Osteoblast (primary cell): ENCODE data around the gene ARHGEF7. TPM values are rescaled to one million over a fixed set of nuclear protein-coding genes. Genes with fewer than 3 reads are reported as not detected.

ENCODE experiments used
- DNase-seq: peaks from one replicate; pipeline ENCODE4 v3.0.0; 2011; ENCODE audit warnings: low spot score, mixed read lengths; ENCODE audit not compliant: insufficient read length; ENCODE audit errors: missing footprints
- H2AFZ ChIP-seq: 2 replicates; pipeline ENCODE4 v1.6.0; 2011; ENCODE audit warnings: mild to moderate bottlenecking, low read length
- H3K27ac ChIP-seq: 2 replicates; pipeline ENCODE4 v1.5.1; 2011; ENCODE audit warnings: mild to moderate bottlenecking, low read depth, low read length, moderate library complexity
- H3K27me3 ChIP-seq: 2 replicates; pipeline ENCODE4 v1.6.0; 2012; ENCODE audit warnings: mild to moderate bottlenecking, control low read depth, inconsistent platforms, low read length, moderate library complexity; ENCODE audit not compliant: insufficient read depth
- H3K36me3 ChIP-seq: 2 replicates; pipeline ENCODE4 v1.5.1; 2011; ENCODE audit warnings: mild to moderate bottlenecking, low read length, control low read depth, moderate library complexity; ENCODE audit not compliant: insufficient read depth
- H3K4me1 ChIP-seq: 2 replicates; pipeline ENCODE4 v1.5.1; 2011; ENCODE audit warnings: mild to moderate bottlenecking, low read length, control low read depth, moderate library complexity; ENCODE audit not compliant: insufficient read depth
- H3K4me2 ChIP-seq: 2 replicates; pipeline ENCODE4 v1.6.0; 2011; ENCODE audit warnings: mild to moderate bottlenecking, low read length; ENCODE audit not compliant: insufficient read depth
- H3K4me3 ChIP-seq: fragments of 200-600 bp; sonication (generic); 3 replicates; pipeline ENCODE4 v1.5.1; 2012; ENCODE audit warnings: mild to moderate bottlenecking, low read length, inconsistent platforms; ENCODE audit not compliant: insufficient read depth
- H3K79me2 ChIP-seq: 2 replicates; pipeline ENCODE4 v1.6.0; 2012; ENCODE audit warnings: mild to moderate bottlenecking, low read length, control low read depth, inconsistent platforms; ENCODE audit not compliant: insufficient read depth
- H3K9me3 ChIP-seq: 2 replicates; pipeline ENCODE4 v1.5.1; 2011; ENCODE audit warnings: low read depth, low read length, control low read depth
- H4K20me1 ChIP-seq: 2 replicates; pipeline ENCODE4 v1.6.0; 2012; ENCODE audit warnings: mild to moderate bottlenecking, low read length, control low read depth; ENCODE audit not compliant: insufficient read depth
- CTCF ChIP-seq: IDR thresholded peaks from 2 replicates; pipeline ENCODE4 v1.5.1; 2011; ENCODE audit warnings: mild to moderate bottlenecking, low read depth, low read length, moderate library complexity; ENCODE audit errors: extremely low read depth
- total RNA-seq: library from RNA; depleted of rRNA; stranded (reverse); fragments of >200 nt; gene quantifications from 2 replicates; pipeline ENCODE4 v1.2.3, GENCODE V29; 2012

Gene ARHGEF7
- total RNA-seq, 1 donor: 27.5 TPM

GRCh38 chr13:111326981-111327642 lies 212.0 kb downstream of the ARHGEF7 start:
- no peaks in the 10 kb centered on the region for H3K27me3 ChIP-seq
- H3K4me2 ChIP-seq: no peak overlapping the region
- no peaks in the 10 kb centered on the region for H4K20me1 ChIP-seq
- H3K79me2 ChIP-seq: no peaks in the 10 kb centered on the region
- H2AFZ ChIP-seq: no peak overlapping the region
- H3K36me3 ChIP-seq: no peaks in the 10 kb centered on the region
- no peak for TF ChIP-seq CTCF
- H3K4me1 ChIP-seq: no peaks in the 10 kb centered on the region
- H3K4me3 ChIP-seq: no peak overlapping the region
- no peaks in the 10 kb centered on the region for H3K9me3 ChIP-seq
- DNase-seq: no peak
- H3K27ac ChIP-seq: no peak overlapping the region

GRCh38 chr13:111327730-111328573 lies 212.8 kb downstream of the ARHGEF7 start:
- no peak for TF ChIP-seq CTCF
- Histone ChIP-seq H3K4me1 (no peaks in the 10 kb centered on the region), H3K79me2 (no peaks in the 10 kb centered on the region), H3K36me3 (no peaks in the 10 kb centered on the region), H3K27me3 (no peaks in the 10 kb centered on the region), H3K4me2 (no peak overlapping the region), H2AFZ (no peak overlapping the region), H3K9me3 (no peaks in the 10 kb centered on the region), H3K27ac (no peak overlapping the region), H3K4me3 (no peak overlapping the region), H4K20me1 (no peaks in the 10 kb centered on the region)
- no peak for DNase-seq

- DNase-seq: no peak
- H3K4me1 ChIP-seq: no peaks in the 10 kb centered on the region
- no peak overlapping the region for H3K4me3 ChIP-seq
- no peaks in the 10 kb centered on the region for H3K9me3 ChIP-seq
- no peak overlapping the region for H2AFZ ChIP-seq
- no peak for TF ChIP-seq CTCF
- no peaks in the 10 kb centered on the region for H3K27me3 ChIP-seq
- no peaks in the 10 kb centered on the region for H3K36me3 ChIP-seq
- no peak overlapping the region for H3K27ac ChIP-seq
- no peaks in the 10 kb centered on the region for H3K79me2 ChIP-seq
- H3K4me2 ChIP-seq: no peak overlapping the region
- H4K20me1 ChIP-seq: no peaks in the 10 kb centered on the region
Measured at GRCh38 chr13:111328574-111329410, 213.7 kb downstream of the ARHGEF7 start.
